ENCODE results near the gene TRERF1.

DNA sequence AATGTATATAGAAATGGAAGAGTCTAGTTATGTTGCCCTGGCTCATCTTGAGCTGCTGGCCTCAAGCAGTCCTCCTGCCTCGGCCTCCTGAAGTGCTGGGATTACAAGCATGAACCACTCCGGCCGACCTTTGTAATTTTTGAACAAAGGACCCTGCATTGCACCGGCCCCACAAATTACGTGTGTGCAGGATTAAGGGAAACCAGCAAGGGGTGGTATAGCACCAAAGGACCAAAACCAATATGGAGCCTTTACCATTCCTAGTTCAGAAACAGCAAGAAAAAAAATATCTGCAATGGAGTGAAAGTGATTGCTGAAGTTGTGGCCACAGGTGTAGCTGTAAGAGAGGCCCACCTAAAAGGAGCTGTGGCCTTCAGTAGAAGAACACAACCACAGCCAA lies 8.2 kb upstream of the TRERF1 start:
- TF ChIP-seq, protein P1, sequence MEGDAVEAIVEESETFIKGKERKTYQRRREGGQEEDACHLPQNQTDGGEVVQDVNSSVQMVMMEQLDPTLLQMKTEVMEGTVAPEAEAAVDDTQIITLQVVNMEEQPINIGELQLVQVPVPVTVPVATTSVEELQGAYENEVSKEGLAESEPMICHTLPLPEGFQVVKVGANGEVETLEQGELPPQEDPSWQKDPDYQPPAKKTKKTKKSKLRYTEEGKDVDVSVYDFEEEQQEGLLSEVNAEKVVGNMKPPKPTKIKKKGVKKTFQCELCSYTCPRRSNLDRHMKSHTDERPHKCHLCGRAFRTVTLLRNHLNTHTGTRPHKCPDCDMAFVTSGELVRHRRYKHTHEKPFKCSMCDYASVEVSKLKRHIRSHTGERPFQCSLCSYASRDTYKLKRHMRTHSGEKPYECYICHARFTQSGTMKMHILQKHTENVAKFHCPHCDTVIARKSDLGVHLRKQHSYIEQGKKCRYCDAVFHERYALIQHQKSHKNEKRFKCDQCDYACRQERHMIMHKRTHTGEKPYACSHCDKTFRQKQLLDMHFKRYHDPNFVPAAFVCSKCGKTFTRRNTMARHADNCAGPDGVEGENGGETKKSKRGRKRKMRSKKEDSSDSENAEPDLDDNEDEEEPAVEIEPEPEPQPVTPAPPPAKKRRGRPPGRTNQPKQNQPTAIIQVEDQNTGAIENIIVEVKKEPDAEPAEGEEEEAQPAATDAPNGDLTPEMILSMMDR (IDR thresholded peaks at IDR 0.05) = no peak
- no peak for TF ChIP-seq POLR2A (IDR thresholded peaks at IDR 0.05)
